HepG2 (cell line): ENCODE measurements around the gene APOM. TPM values are rescaled to one million over a fixed set of nuclear protein-coding genes. Genes with fewer than 3 reads are reported as not detected.

Experiments
- BRCA1 ChIP-seq: sonication (generic); formaldehyde crosslinking; IDR thresholded peaks from 2 replicates; pipeline ENCODE4 v1.4.0; 2020; ENCODE audit warnings: missing genetic modification reagents
- CENPBD1 ChIP-seq: sonication (generic); formaldehyde crosslinking; IDR thresholded peaks from 2 replicates; pipeline ENCODE4 v1.8.0; 2022; ENCODE audit warnings: missing genetic modification reagents, low read depth, mild to moderate bottlenecking, borderline replicate concordance
- DRAP1 ChIP-seq: IDR thresholded peaks from 2 replicates; pipeline ENCODE4 v1.6.1; 2016; ENCODE audit warnings: missing genetic modification reagents, missing compliant biosample characterization
- ESRRA ChIP-seq: sonication (generic); formaldehyde crosslinking; IDR thresholded peaks from 2 replicates; pipeline ENCODE4 v1.5.1; 2020; ENCODE audit warnings: mild to moderate bottlenecking, low read depth, missing genetic modification reagents
- KDM5A ChIP-seq: fragments of 200-600 bp; sonication (generic); IDR thresholded peaks from 2 replicates; pipeline ENCODE4 v1.7.0; 2018; ENCODE audit warnings: antibody characterized with exemption, mild to moderate bottlenecking, low read length, borderline replicate concordance
- KLF11 ChIP-seq: IDR thresholded peaks from 2 replicates; pipeline ENCODE4 v1.6.1; 2016; ENCODE audit warnings: missing compliant biosample characterization
- MYNN ChIP-seq: sonication (generic); formaldehyde crosslinking; IDR thresholded peaks from 2 replicates; pipeline ENCODE4 v1.4.0; 2020; ENCODE audit warnings: mild to moderate bottlenecking, low read depth, missing genetic modification reagents
- NCOR1 ChIP-seq: fragments of 200-600 bp; sonication (generic); IDR thresholded peaks from 2 replicates; pipeline ENCODE4 v1.7.0; 2017; ENCODE audit warnings: antibody characterized with exemption, low read length, borderline replicate concordance
- PATZ1 ChIP-seq: sonication (generic); formaldehyde crosslinking; IDR thresholded peaks from 2 replicates; pipeline ENCODE4 v1.4.0; 2020; ENCODE audit warnings: missing genetic modification reagents
- PTBP1 ChIP-seq: fragments of 200-400 bp; formaldehyde crosslinking; IDR thresholded peaks from 2 replicates; pipeline ENCODE4 v1.6.1; 2018; ENCODE audit warnings: low read length, low read depth; ENCODE audit not compliant: poor library complexity, severe bottlenecking
- REXO4 ChIP-seq: sonication (generic); formaldehyde crosslinking; IDR thresholded peaks from 2 replicates; pipeline ENCODE4 v1.8.0; 2022; ENCODE audit warnings: missing genetic modification reagents, mild to moderate bottlenecking, borderline replicate concordance
- RXRA ChIP-seq: sonication (generic); formaldehyde crosslinking; IDR thresholded peaks from 2 replicates; pipeline ENCODE4 v1.5.1; 2020; ENCODE audit warnings: missing genetic modification reagents
- TFAP4 ChIP-seq: sonication (generic); IDR thresholded peaks from 2 replicates; pipeline ENCODE4 v1.6.1; 2016; ENCODE audit warnings: low read depth, borderline replicate concordance
- TFE3 ChIP-seq: IDR thresholded peaks from 2 replicates; pipeline ENCODE4 v1.6.1; 2016
- TOE1 ChIP-seq: sonication (generic); formaldehyde crosslinking; IDR thresholded peaks from 2 replicates; pipeline ENCODE4 v1.4.0; 2020; ENCODE audit warnings: mild to moderate bottlenecking, missing genetic modification reagents
- U2AF1 ChIP-seq: fragments of 200-400 bp; formaldehyde crosslinking; optimal IDR thresholded peaks from 2 replicates; pipeline ENCODE3; 2017; ENCODE audit warnings: mild to moderate bottlenecking, low read depth, low read length
- WIZ ChIP-seq: sonication (generic); formaldehyde crosslinking; IDR thresholded peaks from 2 replicates; pipeline ENCODE4 v1.5.1; 2020; ENCODE audit warnings: mild to moderate bottlenecking, missing genetic modification reagents
- ZBTB1 ChIP-seq: sonication (generic); formaldehyde crosslinking; IDR thresholded peaks from 2 replicates; pipeline ENCODE4 v1.4.0; 2020; ENCODE audit warnings: missing genetic modification reagents, borderline replicate concordance
- ZBTB44 ChIP-seq: sonication (generic); formaldehyde crosslinking; IDR thresholded peaks from 2 replicates; pipeline ENCODE4 v1.4.0; 2020; ENCODE audit warnings: missing genetic modification reagents
- ZFY ChIP-seq: sonication (generic); formaldehyde crosslinking; IDR thresholded peaks from 2 replicates; pipeline ENCODE4 v1.4.0; 2020; ENCODE audit warnings: missing genetic modification reagents
- ZKSCAN5 ChIP-seq: sonication (generic); formaldehyde crosslinking; IDR thresholded peaks from 2 replicates; pipeline ENCODE4 v1.5.1; 2020; ENCODE audit warnings: mild to moderate bottlenecking, missing genetic modification reagents
- ZNF101 ChIP-seq: sonication (generic); formaldehyde crosslinking; IDR thresholded peaks from 2 replicates; pipeline ENCODE4 v1.4.0; 2020; ENCODE audit warnings: mild to moderate bottlenecking, low read depth, missing genetic modification reagents, borderline replicate concordance
- ZNF577 ChIP-seq: sonication (generic); formaldehyde crosslinking; IDR thresholded peaks from 2 replicates; pipeline ENCODE4 v1.4.0; 2020; ENCODE audit warnings: mild to moderate bottlenecking, low read depth, missing genetic modification reagents, borderline replicate concordance
- polyA plus RNA-seq, 8 experiments: library from polyadenylated mRNA; depleted of rRNA in 3 of 8; stranded (reverse) in 7 of 8; unstranded in 1 of 8; fragments of >200 nt; fragmentation: Illumina TruSeq in 4 of 8; extraction: Trizol in 4 of 8; gene quantifications; 2 replicates each; pipeline versions ENCODE4 v1.2.1 to v1.2.3, GENCODE V29; 2011 to 2016; ENCODE audit warnings: low read depth in 4 of 8, missing spikeins in 1 of 8, mixed read lengths in 1 of 8; ENCODE audit not compliant: insufficient read depth in 1 of 8
- total RNA-seq, 5 experiments: library from RNA; depleted of rRNA; stranded (reverse); fragments of >200 nt; fragmentation: Illumina TruSeq; extraction: Trizol; gene quantifications; 2 replicates each; pipeline ENCODE4 v1.2.3, GENCODE V29; 2016; ENCODE audit warnings: low read depth in 1 of 5

APOM gene
- total and polyA plus RNA-seq, 2 of the 13 experiments (the other 11 are each of a cell fraction or from before 2014, with no cell fraction given), result 98.2 to 1,140 TPM

- TF ChIP-seq ZBTB44 (CRISPR knock-in tag) (no peak), ESRRA (CRISPR knock-in tag) (peak; percentile 10; the same call in 1 of the 2 replicates), ZNF577 (CRISPR knock-in tag) (no peak), TFAP4 (no peak; the same call in none of the 2 replicates), NCOR1 (no peak), WIZ (CRISPR knock-in tag) (no peak), PTBP1 (no peak), BRCA1 (CRISPR knock-in tag) (no peak), REXO4 (0 out of 2 replicates have a peak, but pooled peaks have one; percentile 9), DRAP1 (CRISPR knock-in tag) (peak; percentile 83), ZNF101 (CRISPR knock-in tag) (no peak), RXRA (CRISPR knock-in tag) (no peak), ZKSCAN5 (no peak), CENPBD1 (CRISPR knock-in tag) (0 out of 2 replicates have a peak, but pooled peaks have one; percentile 15), U2AF1 (no peak), KLF11 (no peak), TFE3 (CRISPR knock-in tag) (peak; percentile 14; the same call in 1 of the 2 replicates), KDM5A (no peak; the same call in 1 of the 2 replicates), ZFY (CRISPR knock-in tag) (peak; percentile 73), MYNN (peak; percentile 74; the same call in 1 of the 2 replicates), ZBTB1 (CRISPR knock-in tag) (no peak), TOE1 (CRISPR knock-in tag) (no peak), PATZ1 (CRISPR knock-in tag) (peak; percentile 56)
These were observed 2.6 kb upstream of the APOM start (continued) for GRCh38 chr6:31652925-31653724.
